ENCODE data around the gene RPS19. TPM values are rescaled to one million over a fixed set of nuclear protein-coding genes. Genes with fewer than 3 reads are reported as not detected.
A peak's percentile ranks its signal among the peaks of the same experiment; 100 is the strongest.

Gene RPS19
- total and polyA plus RNA-seq, 2 donors (not counting 1 experiment from before 2014, with no cell fraction given) = 1,320 to 2,197 TPM

DNA sequence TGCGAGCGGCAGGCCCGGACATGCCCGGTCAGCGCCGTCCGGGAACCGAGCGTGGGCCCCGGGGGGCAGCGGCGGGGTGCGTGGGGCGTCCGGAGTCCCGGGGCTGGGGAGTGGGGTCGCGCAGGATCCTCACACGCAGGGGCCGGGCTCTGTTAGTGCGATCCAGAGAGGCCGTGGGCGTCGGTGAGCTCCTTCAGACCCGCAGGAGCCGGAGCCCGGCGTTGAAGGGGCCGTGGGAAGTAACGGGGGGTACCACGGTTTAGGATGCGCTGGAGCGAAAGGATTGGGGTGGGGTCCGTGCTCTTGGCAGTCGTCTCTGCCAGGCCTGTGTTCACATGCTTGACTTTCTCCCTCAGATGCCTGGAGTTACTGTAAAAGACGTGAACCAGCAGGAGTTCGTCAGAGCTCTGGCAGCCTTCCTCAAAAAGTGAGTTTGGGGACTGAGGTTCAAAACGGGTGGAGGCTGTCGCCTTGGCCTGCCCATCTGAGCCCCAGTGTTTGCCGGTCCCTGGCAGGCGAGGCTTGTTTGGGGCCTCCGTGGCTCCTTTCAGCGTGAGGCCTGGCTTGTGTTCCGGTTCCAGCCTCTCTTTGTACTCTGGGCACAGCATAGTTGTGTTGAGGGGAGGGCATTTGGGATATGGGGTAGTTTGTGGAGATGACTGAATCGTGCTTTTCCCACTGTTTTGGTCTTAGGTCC lies 512 bp downstream of the RPS19 start:
- peak; percentile 22 to 40 for DNase-seq (ENCODE audit: low read depth in 2 of 2)
- no peak overlapping the region for H2AFZ ChIP-seq (ENCODE audit: low read length)

DNA sequence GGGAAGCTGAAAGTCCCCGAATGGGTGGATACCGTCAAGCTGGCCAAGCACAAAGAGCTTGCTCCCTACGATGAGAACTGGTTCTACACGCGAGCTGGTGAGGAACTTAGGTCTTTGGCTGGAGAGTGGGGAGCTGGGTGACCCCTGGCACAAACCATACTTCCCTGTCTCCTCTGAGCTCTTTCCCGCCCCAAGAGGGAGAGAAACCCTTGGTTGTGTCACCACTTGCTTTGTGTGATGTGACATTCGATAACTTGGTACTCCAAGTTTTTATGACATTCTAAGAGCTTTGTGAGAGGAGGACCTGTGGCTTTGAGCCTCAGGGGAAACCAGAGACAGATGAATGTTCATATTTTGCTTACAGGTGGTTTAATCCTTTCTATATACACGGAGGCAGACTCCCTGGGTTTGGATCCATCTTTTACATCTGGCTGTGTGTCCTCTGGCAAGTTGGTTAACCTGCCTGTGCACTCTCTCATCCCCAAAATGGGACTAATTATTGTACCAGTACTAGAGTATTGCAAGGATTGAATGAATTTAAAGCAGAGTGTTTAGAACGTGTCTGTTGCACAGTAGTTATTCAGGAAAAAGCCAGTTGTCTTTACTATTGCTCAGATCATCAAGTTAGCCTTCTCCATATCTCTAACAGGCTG lies 1.2 kb downstream of the RPS19 start:
- Histone ChIP-seq H3K4me2 (ENCODE audit: extremely low read depth, insufficient read depth, low read length) (peak overlapping the region; percentile 86), H3K79me2 (ENCODE audit: control insufficient read depth, insufficient read depth, low read length) (peaks cover 56% of the 10 kb centered on the region), H4K20me1 (ENCODE audit: control insufficient read depth, extremely low read depth, insufficient read depth, low read length) (no peaks in the 10 kb centered on the region), H2AFZ (ENCODE audit: low read length) (no peak overlapping the region), H3K9ac (ENCODE audit: insufficient read depth, low read length) (peak overlapping the region; percentile 98), H3K9me3 (ENCODE audit: control insufficient read depth, insufficient read depth, low read depth, low read length) (no peaks in the 10 kb centered on the region), H3K27ac (ENCODE audit: insufficient read depth, low read length) (peak overlapping the region; percentile 98), H3K27me3 (ENCODE audit: control insufficient read depth, insufficient read depth, low read length) (no peaks in the 10 kb centered on the region), H3K4me1 (ENCODE audit: control insufficient read depth, extremely low read depth, insufficient read depth, low read length) (peaks cover 8% of the 10 kb centered on the region), H3K36me3 (ENCODE audit: control insufficient read depth, insufficient read depth, low read length) (peaks cover 34% of the 10 kb centered on the region), H3K4me3 (replicated peaks in 1 of 4; ENCODE audit: control extremely low read depth in 1 of 4, insufficient read depth in 1 of 4, low read depth in 3 of 4, low read length in 4 of 4) (peak overlapping the region; percentile 92 to 99 (median 98))
- TF ChIP-seq EZH2 (IDR thresholded peaks at IDR 0.05; ENCODE audit: low read length, missing control alignments) = no peak
- TF ChIP-seq, protein P1, sequence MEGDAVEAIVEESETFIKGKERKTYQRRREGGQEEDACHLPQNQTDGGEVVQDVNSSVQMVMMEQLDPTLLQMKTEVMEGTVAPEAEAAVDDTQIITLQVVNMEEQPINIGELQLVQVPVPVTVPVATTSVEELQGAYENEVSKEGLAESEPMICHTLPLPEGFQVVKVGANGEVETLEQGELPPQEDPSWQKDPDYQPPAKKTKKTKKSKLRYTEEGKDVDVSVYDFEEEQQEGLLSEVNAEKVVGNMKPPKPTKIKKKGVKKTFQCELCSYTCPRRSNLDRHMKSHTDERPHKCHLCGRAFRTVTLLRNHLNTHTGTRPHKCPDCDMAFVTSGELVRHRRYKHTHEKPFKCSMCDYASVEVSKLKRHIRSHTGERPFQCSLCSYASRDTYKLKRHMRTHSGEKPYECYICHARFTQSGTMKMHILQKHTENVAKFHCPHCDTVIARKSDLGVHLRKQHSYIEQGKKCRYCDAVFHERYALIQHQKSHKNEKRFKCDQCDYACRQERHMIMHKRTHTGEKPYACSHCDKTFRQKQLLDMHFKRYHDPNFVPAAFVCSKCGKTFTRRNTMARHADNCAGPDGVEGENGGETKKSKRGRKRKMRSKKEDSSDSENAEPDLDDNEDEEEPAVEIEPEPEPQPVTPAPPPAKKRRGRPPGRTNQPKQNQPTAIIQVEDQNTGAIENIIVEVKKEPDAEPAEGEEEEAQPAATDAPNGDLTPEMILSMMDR (conservative IDR thresholded peaks at IDR 0.05 in 1 of 2, IDR thresholded peaks at IDR 0.05 in 1 of 2; ENCODE audit: low read depth in 1 of 2, low read length in 2 of 2) = no peak
- DNase-seq (ENCODE audit: low read depth in 2 of 2) = no peak

More for the DNA sequence above, 512 bp downstream of the RPS19 start:
- H3K9ac ChIP-seq (ENCODE audit: insufficient read depth, low read length) = peak overlapping the region; percentile 98
- H3K4me1 ChIP-seq (ENCODE audit: control insufficient read depth, extremely low read depth, insufficient read depth, low read length) = peaks cover 8% of the 10 kb centered on the region
- H3K27ac ChIP-seq (ENCODE audit: insufficient read depth, low read length) = peak overlapping the region; percentile 98
- H3K9me3 ChIP-seq (ENCODE audit: control insufficient read depth, insufficient read depth, low read depth, low read length) = no peaks in the 10 kb centered on the region
- H3K36me3 ChIP-seq (ENCODE audit: control insufficient read depth, insufficient read depth, low read length) = peaks cover 31% of the 10 kb centered on the region
- no peaks in the 10 kb centered on the region for H4K20me1 ChIP-seq (ENCODE audit: control insufficient read depth, extremely low read depth, insufficient read depth, low read length)
- no peaks in the 10 kb centered on the region for H3K27me3 ChIP-seq (ENCODE audit: control insufficient read depth, insufficient read depth, low read length)
- no peak for TF ChIP-seq EZH2 (IDR thresholded peaks at IDR 0.05; ENCODE audit: low read length, missing control alignments)
- TF ChIP-seq, protein P1 (conservative IDR thresholded peaks at IDR 0.05 in 1 of 2, IDR thresholded peaks at IDR 0.05 in 1 of 2; ENCODE audit: low read depth in 1 of 2, low read length in 2 of 2) = no peak
- H3K79me2 ChIP-seq (ENCODE audit: control insufficient read depth, insufficient read depth, low read length) = peaks cover 53% of the 10 kb centered on the region
- peak overlapping the region; percentile 92 to 99 (median 98) for H3K4me3 ChIP-seq (replicated peaks in 1 of 4; ENCODE audit: control extremely low read depth in 1 of 4, insufficient read depth in 1 of 4, low read depth in 3 of 4, low read length in 4 of 4)
- H3K4me2 ChIP-seq (ENCODE audit: extremely low read depth, insufficient read depth, low read length) = peak overlapping the region; percentile 86

DNA sequence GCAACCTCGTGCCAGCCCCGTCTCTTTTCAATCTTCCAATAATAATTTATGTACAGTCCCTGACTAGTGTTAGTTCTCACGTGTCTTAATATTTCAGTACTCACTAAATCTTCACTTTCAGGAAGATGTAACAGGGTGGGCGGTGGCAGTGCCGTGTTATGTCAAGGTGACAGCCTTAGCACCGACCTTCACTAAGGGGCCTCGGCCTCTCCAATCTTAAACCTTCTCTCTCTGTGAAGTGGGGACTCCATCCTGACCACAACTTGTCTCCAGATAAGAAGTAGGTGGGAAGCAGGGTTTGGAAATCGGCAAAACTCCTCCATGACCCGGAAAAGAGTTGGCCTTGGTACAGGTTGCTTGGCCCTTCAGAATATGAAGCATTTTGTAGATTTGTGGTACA lies 1.8 kb downstream of the RPS19 start:
- DNase-seq (ENCODE audit: low read depth in 2 of 2) = no peak
- Histone ChIP-seq H4K20me1 (ENCODE audit: control insufficient read depth, extremely low read depth, insufficient read depth, low read length) (no peaks in the 10 kb centered on the region), H3K36me3 (ENCODE audit: control insufficient read depth, insufficient read depth, low read length) (peaks cover 34% of the 10 kb centered on the region), H3K4me2 (ENCODE audit: extremely low read depth, insufficient read depth, low read length) (peak overlapping the region; percentile 86), H3K27ac (ENCODE audit: insufficient read depth, low read length) (peak overlapping the region; percentile 18), H3K27me3 (ENCODE audit: control insufficient read depth, insufficient read depth, low read length) (no peaks in the 10 kb centered on the region), H3K4me1 (ENCODE audit: control insufficient read depth, extremely low read depth, insufficient read depth, low read length) (peaks cover 8% of the 10 kb centered on the region), H3K9me3 (ENCODE audit: control insufficient read depth, insufficient read depth, low read depth, low read length) (no peaks in the 10 kb centered on the region), H3K9ac (ENCODE audit: insufficient read depth, low read length) (no peak overlapping the region), H3K79me2 (ENCODE audit: control insufficient read depth, insufficient read depth, low read length) (peaks cover 60% of the 10 kb centered on the region), H2AFZ (ENCODE audit: low read length) (no peak overlapping the region), H3K4me3 (replicated peaks in 1 of 4; ENCODE audit: control extremely low read depth in 1 of 4, insufficient read depth in 1 of 4, low read depth in 3 of 4, low read length in 4 of 4) (peak overlapping the region; percentile 92 to 99 (median 98))
- no peak for TF ChIP-seq EZH2 (IDR thresholded peaks at IDR 0.05; ENCODE audit: low read length, missing control alignments)
- TF ChIP-seq, protein P1 (conservative IDR thresholded peaks at IDR 0.05 in 1 of 2, IDR thresholded peaks at IDR 0.05 in 1 of 2; ENCODE audit: low read depth in 1 of 2, low read length in 2 of 2) = no peak
